Esophagus muscularis mucosa (tissue), 3 donors: ENCODE data around the gene AHNAK2.

Experiments
- CTCF ChIP-seq, 3 experiments: fragments of 200-600 bp in 2 of 3; fragments of 450-650 bp in 1 of 3; sonication (generic) in 2 of 3; IDR thresholded peaks; one replicate each; pipeline ENCODE4 v1.5.1; 2017 to 2019; ENCODE audit warnings: antibody characterized with exemption in 3 of 3, mild to moderate bottlenecking in 2 of 3, moderate library complexity in 1 of 3
- POLR2A ChIP-seq: fragments of 450-650 bp; IDR thresholded peaks from one replicate; pipeline ENCODE4 v1.6.1; 2017; ENCODE audit warnings: antibody characterized with exemption, moderate library complexity, mild to moderate bottlenecking, low read depth

GRCh38 chr14:104986487-104987164 is 8.5 kb upstream of the AHNAK2 start:
- TF ChIP-seq CTCF (IDR thresholded peaks at IDR 0.05) (no peak), POLR2A (no peak)
